Progenitor cell of endocrine pancreas (in vitro differentiated cells): Measurements from ENCODE around the gene PKM. TPM values are rescaled to one million over a fixed set of nuclear protein-coding genes. Genes with fewer than 3 reads are reported as not detected.

Source experiments
- DNase-seq: peaks from one replicate; pipeline ENCODE4 v3.0.0; 2021; ENCODE audit warnings: low spot score; ENCODE audit not compliant: unreplicated experiment
- H3K27ac Mint-ChIP-seq: 2 replicates; pipeline ENCODE4 v1.8.0; 2021; ENCODE audit warnings: mild to moderate bottlenecking, moderate library complexity, mixed read lengths
- H3K27me3 Mint-ChIP-seq: 2 replicates; pipeline ENCODE4 v1.8.0; 2021; ENCODE audit warnings: mixed read lengths
- H3K36me3 Mint-ChIP-seq: 2 replicates; pipeline ENCODE4 v1.8.0; 2022; ENCODE audit warnings: mixed read lengths; ENCODE audit not compliant: insufficient read depth
- H3K4me1 Mint-ChIP-seq: 2 replicates; pipeline ENCODE4 v1.8.0; 2021; ENCODE audit warnings: low read depth, mixed read lengths
- H3K4me3 Mint-ChIP-seq: 2 replicates; pipeline ENCODE4 v1.8.0; 2021; ENCODE audit warnings: low read depth, mild to moderate bottlenecking, moderate library complexity, mixed read lengths
- H3K9me3 Mint-ChIP-seq: 2 replicates; pipeline ENCODE4 v1.8.0; 2021; ENCODE audit warnings: low read depth, mixed read lengths
- CTCF ChIP-seq: fragments of 200-600 bp; sonication (generic); IDR thresholded peaks from one replicate; pipeline ENCODE4 v1.5.0; 2021; ENCODE audit warnings: antibody characterized with exemption, mild to moderate bottlenecking; ENCODE audit not compliant: unreplicated experiment
- total RNA-seq: library from RNA; stranded (reverse); gene quantifications from 2 replicates; pipeline ENCODE4 v1.2.1, GENCODE V29; 2021

PKM gene
- total RNA-seq, 1 donor from 2014 or later, result 525 TPM

DNA sequence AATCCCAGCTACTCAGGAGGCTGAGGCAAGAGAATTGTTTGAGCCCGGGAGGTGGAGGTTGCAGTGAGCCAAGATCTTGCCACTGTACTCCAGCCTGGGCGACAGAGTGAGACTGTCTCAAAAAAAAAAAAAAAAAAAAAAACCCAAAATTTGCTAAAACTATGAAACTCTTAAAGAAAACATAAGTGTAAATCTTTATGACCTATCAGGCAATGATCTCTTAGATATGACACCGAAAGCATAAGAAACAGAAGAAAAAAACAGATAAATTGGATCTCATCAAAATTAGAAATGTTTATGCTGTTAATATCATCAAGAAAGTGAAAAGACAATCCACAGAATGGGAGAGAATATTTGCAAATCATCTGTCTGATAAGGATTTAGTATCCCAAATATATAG, 48.7 kb downstream of the PKM start:
- Mint-ChIP-seq H3K27me3 (peaks cover 31% of the 10 kb centered on the region), H3K4me1 (peaks cover 6% of the 10 kb centered on the region), H3K36me3 (no peaks in the 10 kb centered on the region), H3K4me3 (no peak overlapping the region), H3K9me3 (no peaks in the 10 kb centered on the region), H3K27ac (no peak overlapping the region)
- TF ChIP-seq CTCF, result no peak
- no peak for DNase-seq

- no peak overlapping the region for H3K4me3 Mint-ChIP-seq
- H3K36me3 Mint-ChIP-seq, result no peaks in the 10 kb centered on the region
- no peaks in the 10 kb centered on the region for H3K9me3 Mint-ChIP-seq
- DNase-seq, result no peak
- TF ChIP-seq CTCF, result no peak
- H3K27ac Mint-ChIP-seq, result no peak overlapping the region
- H3K27me3 Mint-ChIP-seq, result peaks cover 31% of the 10 kb centered on the region
- peaks cover 6% of the 10 kb centered on the region for H3K4me1 Mint-ChIP-seq
Measured at GRCh38 chr15:72180761-72181324, 50.1 kb downstream of the PKM start.

DNA sequence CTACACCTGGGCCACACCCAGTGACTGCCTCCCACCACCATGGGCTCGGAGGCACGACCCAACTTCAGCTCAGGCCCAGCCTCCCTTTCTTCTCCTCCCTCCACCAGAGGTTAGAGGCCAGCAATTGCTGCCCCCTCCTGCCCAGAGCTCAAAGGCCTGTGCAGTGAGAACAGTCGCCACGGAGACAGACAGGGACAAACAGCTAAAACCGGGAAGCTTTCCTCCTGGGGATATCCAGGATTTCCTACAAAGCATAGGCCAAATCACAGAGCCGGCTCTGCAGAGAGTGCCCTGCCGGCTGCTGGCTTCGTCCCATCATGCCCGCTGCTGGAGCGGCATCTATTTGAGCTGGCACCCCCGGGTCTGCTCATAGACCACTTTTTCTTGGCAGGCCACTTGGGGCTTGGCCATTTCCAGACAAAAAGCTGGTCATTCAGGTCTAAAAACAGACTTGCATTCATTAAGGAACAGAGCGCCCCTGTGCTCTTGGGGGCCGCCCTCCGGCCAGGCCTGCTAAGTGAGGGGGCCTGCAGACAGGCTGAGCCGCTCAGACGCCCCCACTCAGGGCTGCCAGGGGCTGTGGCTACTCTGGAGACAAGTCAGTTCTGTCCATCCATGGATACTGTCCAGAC, 50.9 kb downstream of the PKM start:
- Mint-ChIP-seq H3K4me1 (peaks cover 6% of the 10 kb centered on the region), H3K9me3 (no peaks in the 10 kb centered on the region), H3K4me3 (no peak overlapping the region), H3K27ac (no peak overlapping the region), H3K27me3 (peaks cover 34% of the 10 kb centered on the region), H3K36me3 (no peaks in the 10 kb centered on the region)
- no peak for DNase-seq
- TF ChIP-seq CTCF, result no peak

DNA sequence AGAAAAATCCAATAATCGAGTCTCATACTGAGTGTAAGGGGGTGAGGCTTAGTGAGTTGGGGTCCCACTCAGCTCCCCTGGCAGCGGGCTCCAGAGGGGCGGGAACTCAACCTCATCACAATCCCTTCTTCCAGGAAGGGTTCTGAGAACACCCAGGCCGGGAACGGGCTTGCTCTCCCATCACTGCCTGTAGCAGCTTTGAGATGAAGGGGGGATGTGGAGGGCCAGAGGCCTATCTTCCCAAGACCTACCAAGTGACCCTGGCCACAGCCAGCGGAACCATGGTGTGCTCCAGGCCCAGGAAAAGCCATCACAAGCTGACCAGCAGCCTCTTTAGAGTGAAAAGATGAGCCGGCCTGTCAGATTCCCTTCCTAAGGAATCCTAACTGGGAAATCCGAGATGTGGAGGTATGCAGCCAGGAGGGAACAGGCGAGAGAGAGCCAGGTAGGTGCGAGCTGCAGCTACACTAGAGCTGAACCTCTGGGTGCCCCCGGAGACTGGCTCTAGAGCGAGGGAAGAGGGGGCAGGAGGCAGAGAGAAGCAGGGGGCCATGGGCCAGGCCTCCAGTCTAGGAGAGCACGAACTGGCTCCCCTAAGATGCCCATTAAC, 51.9 kb downstream of the PKM start:
- H3K4me3 Mint-ChIP-seq, result no peak overlapping the region
- no peaks in the 10 kb centered on the region for H3K36me3 Mint-ChIP-seq
- peak overlapping the region; percentile 37 for H3K27ac Mint-ChIP-seq
- no peak for DNase-seq
- H3K4me1 Mint-ChIP-seq, result peaks cover 3% of the 10 kb centered on the region
- no peaks in the 10 kb centered on the region for H3K9me3 Mint-ChIP-seq
- no peak for TF ChIP-seq CTCF
- peaks cover 34% of the 10 kb centered on the region for H3K27me3 Mint-ChIP-seq

DNA sequence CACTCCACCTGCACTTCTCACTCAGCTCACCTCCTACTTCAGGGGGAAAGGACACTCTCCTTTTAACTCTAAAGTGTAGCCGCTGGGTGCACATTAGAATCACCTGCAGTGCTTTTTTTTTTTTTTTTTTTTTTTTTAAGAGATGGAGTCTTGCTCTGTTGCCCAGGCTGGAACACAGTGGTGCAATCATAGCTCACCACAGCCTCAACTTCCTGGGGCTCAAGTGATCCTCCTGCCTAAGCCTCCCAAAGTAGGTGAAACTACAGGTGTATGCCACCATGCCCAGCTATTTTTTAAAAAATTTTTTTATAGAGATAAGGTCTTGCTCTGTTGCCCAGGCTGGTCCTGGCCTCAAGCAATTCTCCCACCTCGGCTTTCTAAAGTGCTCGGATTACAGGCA, 54.2 kb downstream of the PKM start:
- Mint-ChIP-seq H3K9me3 (no peaks in the 10 kb centered on the region), H3K36me3 (no peaks in the 10 kb centered on the region), H3K4me1 (no peaks in the 10 kb centered on the region), H3K4me3 (no peak overlapping the region), H3K27ac (no peak overlapping the region), H3K27me3 (peaks cover 22% of the 10 kb centered on the region)
- no peak for DNase-seq
- TF ChIP-seq CTCF, result no peak
